GM23248 (cell line): ENCODE measurements around the gene ANKRD22.

ENCODE experiments used
- EZH2 ChIP-seq: fragments of 200-600 bp; sonication (generic); IDR thresholded peaks from 2 replicates; pipeline ENCODE4 v1.6.1; 2018; ENCODE audit warnings: antibody characterized with exemption, mild to moderate bottlenecking; ENCODE audit not compliant: insufficient read depth, poor library complexity, severe bottlenecking
- EZH2phosphoT487 ChIP-seq: fragments of 200-600 bp; sonication (generic); IDR thresholded peaks from 2 replicates; pipeline ENCODE4 v1.6.1; 2018; ENCODE audit warnings: antibody characterized with exemption, moderate library complexity, mild to moderate bottlenecking, low read depth; ENCODE audit not compliant: insufficient read depth

GRCh38 chr10:88792661-88793060 lies 59.0 kb downstream of the ANKRD22 start:
- TF ChIP-seq EZH2 (no peak), EZH2phosphoT487 (no peak)
